GM12875 (cell line): ENCODE data around the gene PPP6R3.

Experiments
- H3K4me3 ChIP-seq: one replicate; pipeline ENCODE4 v1.5.1; 2011; ENCODE audit warnings: low read depth, low read length, control low read depth
- TF ChIP-seq, protein P1 (sequence below): IDR thresholded peaks from 2 replicates; pipeline ENCODE4 v1.5.1; 2011; ENCODE audit warnings: low read depth, mild to moderate bottlenecking, control low read depth, inconsistent platforms, low read length, moderate library complexity, borderline replicate concordance; ENCODE audit not compliant: insufficient read depth

Gene PPP6R3

DNA sequence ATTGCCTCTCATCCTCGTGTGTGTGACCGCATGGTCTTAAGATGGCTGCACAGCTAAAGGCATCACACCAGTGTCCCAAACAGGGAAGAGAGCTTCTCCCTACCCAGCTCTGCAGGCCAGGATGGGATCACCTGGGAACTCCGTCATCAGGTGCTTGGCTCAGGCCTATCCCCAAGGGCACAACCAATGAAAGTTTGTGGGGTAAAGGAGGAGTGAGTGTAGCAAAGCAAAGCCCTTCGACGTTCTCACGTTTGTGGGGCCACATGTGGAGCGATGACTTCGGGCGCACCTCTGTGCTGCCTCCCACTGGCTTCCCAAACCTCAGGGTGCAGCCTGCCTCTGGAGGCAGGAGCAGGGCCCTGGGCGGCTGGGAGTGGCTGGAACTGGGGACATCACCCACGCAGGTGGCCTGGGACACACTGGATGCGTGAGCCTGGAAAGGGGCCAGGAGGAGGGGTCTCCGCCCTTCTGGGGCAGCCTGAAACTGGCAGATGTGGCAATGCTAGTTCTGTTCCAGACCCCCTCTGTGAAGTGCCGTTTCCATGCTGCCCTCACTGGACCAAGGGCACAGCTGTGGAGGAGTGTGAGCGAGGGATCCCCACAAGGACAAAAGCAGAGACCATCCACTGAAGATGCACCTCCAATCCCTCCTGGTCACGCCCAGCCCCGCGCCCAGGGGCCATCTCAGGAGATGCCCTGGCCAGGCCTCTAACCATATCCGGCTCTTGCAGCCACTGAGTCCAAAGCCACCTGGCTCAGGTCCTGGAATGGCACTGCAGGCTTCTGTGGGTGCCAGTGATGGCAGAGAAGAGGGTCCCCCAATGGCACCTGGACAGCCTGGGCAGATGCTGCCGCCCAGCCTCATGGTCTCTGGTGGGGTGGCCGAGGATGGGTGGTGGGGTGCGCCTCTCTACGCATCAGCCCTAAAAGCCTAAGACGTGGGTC lies 193.2 kb downstream of the PPP6R3 start:
- TF ChIP-seq, protein P1, sequence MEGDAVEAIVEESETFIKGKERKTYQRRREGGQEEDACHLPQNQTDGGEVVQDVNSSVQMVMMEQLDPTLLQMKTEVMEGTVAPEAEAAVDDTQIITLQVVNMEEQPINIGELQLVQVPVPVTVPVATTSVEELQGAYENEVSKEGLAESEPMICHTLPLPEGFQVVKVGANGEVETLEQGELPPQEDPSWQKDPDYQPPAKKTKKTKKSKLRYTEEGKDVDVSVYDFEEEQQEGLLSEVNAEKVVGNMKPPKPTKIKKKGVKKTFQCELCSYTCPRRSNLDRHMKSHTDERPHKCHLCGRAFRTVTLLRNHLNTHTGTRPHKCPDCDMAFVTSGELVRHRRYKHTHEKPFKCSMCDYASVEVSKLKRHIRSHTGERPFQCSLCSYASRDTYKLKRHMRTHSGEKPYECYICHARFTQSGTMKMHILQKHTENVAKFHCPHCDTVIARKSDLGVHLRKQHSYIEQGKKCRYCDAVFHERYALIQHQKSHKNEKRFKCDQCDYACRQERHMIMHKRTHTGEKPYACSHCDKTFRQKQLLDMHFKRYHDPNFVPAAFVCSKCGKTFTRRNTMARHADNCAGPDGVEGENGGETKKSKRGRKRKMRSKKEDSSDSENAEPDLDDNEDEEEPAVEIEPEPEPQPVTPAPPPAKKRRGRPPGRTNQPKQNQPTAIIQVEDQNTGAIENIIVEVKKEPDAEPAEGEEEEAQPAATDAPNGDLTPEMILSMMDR, result no peak
- no peak overlapping the region for H3K4me3 ChIP-seq

DNA sequence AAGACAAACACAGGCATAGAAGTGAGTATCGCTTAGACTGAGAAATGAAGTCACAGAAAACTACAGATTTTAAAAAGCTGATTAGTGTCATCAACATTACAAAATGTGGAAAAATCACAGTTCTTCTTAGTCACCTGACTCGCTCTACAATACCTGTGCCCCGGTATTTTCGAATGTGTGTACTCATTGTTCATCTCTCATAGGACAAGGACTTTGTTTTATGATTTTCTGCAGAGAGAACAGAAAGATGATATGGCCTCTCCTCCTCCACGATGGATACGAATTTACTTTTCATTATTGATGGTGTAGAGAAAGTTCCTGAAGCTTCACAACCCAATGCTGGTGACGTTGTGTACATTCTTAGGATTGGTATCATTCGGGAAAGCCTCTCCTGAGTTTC lies 194.4 kb downstream of the PPP6R3 start:
- no peak overlapping the region for H3K4me3 ChIP-seq
- TF ChIP-seq, protein P1, result no peak

DNA sequence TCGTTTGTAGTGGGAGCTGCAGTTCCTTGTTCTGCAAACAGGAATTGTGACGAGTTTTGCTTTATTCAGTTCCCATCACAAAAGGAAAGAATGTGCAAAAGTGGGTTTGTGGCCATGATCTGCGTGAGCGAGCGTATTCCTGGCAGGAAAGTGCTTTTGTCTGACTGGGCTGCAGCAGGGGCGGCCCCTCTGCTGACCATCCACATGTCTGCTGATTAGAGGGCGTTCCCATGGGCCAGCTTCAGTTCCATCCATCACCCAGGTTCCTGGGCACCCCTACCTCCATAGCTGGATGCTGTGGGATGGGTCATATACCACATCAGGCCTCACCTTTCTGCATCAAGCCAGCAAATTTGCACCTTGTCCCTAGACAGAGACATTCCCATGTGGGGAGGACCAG lies 194.9 kb downstream of the PPP6R3 start:
- TF ChIP-seq, protein P1, result no peak
- no peak overlapping the region for H3K4me3 ChIP-seq

DNA sequence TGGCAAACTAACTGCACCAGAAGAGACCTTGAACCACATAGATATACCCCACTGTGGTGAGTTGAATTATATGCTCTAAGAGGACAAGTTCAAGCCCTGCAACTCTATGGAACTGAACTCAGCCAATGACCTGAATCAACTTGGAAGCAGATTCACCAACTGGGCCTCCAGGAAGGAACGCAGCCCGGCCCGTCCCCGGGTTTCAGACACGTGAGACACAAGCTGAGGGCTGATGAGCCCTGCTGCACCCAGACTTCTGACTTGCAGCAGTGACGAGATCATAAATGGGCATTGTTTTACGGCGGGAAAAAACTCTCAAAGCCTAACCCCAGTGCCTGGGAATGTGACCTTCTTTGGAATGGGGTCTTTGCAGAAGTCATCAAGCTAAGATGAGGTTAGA lies 195.3 kb downstream of the PPP6R3 start:
- no peak overlapping the region for H3K4me3 ChIP-seq
- TF ChIP-seq, protein P1, result no peak

DNA sequence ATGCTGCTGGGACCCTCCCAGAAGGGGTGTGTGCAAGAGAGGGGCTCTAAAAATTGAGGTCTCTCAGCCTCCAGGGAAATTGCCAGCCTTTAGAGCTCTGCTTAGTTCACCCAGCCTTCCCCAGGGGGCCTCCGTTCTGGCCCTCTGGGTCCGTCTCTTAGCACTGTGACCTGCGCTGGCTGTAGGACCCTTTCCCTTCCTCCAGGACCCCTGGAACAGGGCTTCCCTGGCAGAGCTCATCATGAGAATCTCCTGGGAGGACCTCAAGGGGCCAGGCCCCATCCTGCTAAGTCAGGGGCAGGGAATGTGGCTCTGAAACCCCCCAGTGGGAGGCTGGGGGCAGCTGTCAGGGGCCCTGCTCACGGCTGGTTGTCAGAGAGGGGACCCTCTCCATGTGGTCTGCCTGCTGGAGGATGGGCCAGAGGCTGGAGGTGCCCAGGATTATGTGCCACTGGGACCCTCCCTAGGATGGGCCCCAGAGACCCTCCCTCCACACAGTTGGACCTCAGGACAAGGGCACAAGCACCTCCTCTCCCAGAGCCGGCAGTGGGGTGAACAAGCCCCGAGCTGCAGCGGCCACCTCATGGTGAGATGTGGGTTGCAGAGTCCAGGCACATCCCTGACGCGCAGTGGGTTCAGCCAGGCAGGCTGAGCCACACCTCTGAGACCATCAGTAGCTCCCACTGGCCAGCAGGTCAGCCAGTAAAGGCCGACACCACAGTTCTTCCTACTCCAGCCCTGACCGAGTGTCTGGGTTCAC lies 196.6 kb downstream of the PPP6R3 start:
- H3K4me3 ChIP-seq, result no peak overlapping the region
- TF ChIP-seq, protein P1, result no peak

DNA sequence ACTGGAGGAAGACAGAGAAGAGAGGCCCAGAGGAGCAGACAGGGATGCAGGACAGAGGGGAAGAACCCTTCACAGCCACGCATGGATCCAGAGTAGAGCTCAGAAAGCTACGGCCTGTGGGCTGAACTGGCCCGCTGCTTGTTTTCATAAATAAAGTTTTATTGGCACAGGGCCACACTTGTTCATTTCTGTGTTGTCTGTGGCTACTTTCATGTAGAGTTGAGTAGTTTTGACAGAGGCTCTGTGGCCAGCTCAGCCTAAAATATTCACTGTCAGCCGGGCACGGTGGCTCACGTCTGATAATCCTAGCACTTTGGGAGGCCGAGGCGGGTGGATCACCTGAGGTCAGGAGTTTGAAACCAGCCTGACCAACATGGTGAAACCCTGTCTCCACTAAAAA lies 197.5 kb downstream of the PPP6R3 start:
- TF ChIP-seq, protein P1, result no peak
- H3K4me3 ChIP-seq, result no peak overlapping the region
